Measurements from ENCODE around the gene ADGRF1. TPM values are rescaled to one million over a fixed set of nuclear protein-coding genes. Genes with fewer than 3 reads are reported as not detected.
"Not testable (repeated sequence)": the region's sequence is repeated elsewhere in the genome, so short reads cannot be mapped to it uniquely, and the experiment has no call there.

The ADGRF1 gene
- polyA plus RNA-seq, 3 donors: 36.5 to 72.0 (median 43.1) TPM

DNA sequence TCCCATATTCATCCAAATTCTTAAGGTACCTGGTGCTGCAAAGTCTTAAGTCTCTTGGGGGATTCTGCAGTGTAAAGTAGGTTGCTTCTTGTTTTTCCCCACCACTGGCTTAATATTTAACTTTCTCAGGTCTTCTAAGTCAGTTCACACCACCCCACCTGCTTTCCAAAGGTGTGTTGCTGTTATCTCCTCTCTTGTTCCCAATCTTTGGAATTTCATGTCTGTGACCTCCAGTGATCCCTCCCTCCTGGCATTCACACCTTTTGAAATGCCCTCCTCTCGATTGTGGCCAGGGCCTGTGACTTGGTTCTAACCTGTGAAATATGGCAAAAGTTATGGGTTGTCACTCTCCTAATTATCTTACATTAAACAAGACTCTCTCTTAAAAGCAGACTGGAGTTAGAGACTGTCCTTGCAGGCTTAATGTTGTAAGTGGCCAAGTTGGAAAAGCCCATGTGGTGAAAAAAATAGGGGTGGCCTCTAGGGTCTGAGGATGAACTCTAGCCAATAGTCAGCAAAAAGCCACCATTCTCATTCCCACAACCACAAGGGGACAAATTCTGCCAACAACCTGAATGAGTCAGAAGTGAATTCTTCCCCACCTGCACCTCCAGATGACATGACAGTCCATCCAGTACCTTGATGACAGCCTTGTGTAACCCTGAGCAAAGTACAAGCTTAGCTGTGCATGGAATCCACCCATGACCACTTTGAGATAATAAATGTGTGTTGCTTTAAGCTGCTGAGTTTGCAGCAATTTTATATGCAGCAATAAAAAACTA lies 45.1 kb downstream of the ADGRF1 start:
- DNase-seq (ENCODE audit: extremely low read depth in 1 of 11, low read depth in 9 of 11, low spot score in 4 of 11): no peak

DNA sequence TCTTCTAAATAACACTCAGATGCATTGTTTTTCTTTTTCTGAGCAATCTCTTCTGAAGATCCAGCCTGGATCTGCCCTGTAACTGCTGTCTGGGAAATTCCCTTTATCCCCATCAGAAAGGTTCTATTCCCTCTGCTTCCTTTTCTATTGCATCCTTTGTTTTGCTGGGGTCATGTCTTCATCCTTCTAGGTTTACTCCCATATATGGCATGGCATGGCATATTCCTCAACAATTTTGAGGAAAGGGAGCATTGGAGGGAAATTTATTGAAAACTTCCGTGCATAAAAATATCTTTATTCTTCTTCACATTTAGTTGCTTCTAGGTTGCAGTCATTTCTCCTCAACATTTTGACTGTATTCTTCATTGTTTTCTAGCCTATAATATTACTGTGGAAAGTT lies 47.2 kb downstream of the ADGRF1 start:
- DNase-seq (ENCODE audit: extremely low read depth in 1 of 11, low read depth in 9 of 11, low spot score in 4 of 11): no peak

DNA sequence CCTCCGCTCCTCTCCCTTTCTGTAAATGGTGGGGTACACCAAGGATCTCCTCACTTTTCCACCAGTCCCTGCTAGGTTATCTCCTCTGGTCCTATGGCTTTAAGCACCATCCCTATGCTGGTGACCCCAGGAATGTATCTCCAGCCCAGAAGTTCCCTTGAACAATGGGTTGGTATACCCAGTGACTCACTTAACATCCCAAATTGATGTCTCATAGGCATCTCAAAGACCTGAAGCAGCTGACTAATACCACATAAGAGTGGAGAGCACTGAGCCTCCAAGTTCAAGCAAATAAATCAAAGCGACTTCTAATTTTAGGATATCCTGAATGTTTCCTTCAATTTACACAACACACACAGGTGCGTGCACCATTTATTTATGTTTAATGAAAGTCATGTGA lies 48.3 kb downstream of the ADGRF1 start:
- no peak for DNase-seq (ENCODE audit: extremely low read depth in 1 of 11, low read depth in 9 of 11, low spot score in 4 of 11)

DNA sequence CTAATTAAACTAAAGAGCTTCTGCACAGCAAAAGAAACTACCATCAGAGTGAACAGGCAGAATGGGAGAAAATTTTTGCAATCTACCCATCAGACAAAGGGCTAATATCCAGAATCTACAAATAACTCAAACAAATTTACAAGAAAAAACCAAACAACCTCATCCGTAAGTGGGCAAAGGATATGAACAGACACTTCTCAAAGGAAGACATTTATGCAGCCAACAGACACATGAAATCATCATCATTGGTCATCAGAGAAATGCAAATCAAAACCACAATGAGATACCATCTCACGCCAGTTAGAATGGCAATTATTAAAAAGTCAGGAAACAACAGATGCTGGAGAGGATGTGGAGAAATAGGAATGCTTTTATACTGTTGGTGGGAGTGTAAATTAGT lies 49.7 kb downstream of the ADGRF1 start:
- not testable (repeated sequence) for DNase-seq (ENCODE audit: extremely low read depth in 1 of 11, low read depth in 9 of 11, low spot score in 4 of 11)

DNA sequence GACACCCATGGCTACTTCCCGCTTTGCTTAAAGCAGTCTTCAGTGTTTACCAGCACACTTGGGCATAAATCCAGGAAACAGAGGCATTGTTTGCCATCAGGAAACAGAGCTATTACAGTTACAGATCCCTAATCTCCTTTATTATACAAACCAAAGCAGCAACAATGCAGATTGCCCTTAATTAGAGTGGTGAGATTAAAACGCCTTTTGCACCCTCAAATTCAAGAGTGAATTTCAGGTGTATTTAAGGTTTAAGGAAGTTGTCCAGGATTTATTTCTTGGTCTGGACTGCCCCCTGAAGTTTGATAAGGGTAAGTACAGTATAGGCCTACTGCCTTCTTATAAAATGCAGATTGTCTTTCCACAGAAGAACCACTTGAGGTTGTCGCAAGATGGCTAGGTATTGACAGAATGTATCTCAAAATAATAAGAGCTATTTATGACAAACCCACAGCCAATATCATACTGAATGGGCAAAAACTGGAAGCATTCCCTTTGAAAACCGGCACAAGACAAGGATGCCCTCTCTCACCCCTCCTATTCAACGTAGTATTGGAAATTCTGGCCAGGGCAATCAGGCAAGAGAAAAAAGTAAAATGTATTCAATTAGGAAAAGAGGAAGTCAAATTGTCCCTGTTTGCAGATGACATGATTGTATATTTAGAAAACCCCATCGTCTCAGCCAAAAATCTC lies 51.2 kb downstream of the ADGRF1 start:
- peak in 10 of 11 donors; percentile 35 to 78 (median 58) for DNase-seq (ENCODE audit: extremely low read depth in 1 of 11, low read depth in 9 of 11, low spot score in 4 of 11)

DNA sequence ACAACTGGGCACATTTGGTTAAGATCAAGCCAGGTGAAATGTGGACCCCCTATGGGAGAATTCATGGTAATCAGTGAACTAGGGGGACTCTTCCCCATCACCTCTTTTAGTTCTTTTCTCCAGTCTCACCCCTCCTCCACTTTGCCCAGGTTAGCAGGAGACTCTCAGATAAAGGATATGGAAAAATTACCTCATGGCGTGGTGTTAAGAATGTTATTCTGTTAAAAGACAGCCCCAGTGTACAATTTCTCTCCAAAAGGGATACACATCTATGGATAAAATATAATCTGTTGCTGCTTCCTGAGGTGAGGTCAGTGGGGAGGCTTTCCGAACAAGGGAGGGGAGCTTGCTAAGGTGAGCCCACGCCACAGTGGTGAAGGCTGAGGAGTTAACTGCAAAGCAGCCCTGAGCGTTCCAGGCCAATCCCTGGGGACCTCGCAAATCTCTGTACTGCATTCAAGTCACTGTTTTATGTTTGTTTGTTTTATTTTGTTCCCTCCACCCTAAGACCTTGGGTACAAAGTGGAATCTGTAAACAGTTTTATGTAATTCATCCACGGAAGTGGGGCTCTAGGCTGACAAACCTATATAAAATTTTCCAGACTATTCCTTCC lies 52.0 kb downstream of the ADGRF1 start:
- DNase-seq (ENCODE audit: extremely low read depth in 1 of 11, low read depth in 9 of 11, low spot score in 4 of 11): no peak

DNA sequence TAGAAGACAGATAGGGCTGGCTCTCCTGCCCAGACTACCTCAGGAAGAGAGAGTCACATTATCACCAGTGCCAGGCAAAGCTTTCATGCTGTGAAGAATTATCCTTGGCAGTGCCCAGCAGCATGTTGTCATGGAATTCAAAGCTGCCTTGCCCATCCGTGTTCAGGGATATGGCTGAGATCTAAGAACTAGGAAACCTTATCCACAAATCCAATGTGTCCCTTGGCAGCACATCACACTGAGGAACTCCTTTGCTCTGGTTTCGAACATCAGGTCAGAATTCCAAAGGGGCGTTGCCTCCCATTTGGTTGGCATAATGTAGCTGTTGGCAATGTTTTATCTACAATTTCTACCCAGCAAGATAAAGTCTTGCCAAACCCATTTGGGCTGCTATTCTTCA lies 52.7 kb downstream of the ADGRF1 start:
- no peak for DNase-seq (ENCODE audit: extremely low read depth in 1 of 11, low read depth in 9 of 11, low spot score in 4 of 11)

DNA sequence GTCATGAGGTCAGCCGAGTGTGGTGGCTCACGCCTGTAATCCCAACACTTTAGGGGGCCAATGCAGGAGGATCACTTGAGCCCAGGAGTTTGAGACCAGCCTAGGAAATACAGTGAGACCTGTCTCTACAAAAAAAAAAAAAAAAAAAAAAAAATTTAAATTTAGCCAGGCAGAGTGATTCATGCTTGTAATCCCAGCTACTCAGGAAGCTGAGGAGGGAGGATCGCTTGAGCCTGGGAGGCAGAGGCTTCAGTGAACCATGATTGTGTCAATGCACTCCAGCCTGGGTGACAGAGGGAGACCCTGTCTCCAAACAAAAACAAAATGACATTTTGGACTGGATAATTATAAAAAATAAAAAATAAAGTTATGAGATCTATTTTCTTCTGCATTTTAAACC lies 56.2 kb downstream of the ADGRF1 start:
- no peak for DNase-seq (ENCODE audit: extremely low read depth in 1 of 11, low read depth in 9 of 11, low spot score in 4 of 11)

DNA sequence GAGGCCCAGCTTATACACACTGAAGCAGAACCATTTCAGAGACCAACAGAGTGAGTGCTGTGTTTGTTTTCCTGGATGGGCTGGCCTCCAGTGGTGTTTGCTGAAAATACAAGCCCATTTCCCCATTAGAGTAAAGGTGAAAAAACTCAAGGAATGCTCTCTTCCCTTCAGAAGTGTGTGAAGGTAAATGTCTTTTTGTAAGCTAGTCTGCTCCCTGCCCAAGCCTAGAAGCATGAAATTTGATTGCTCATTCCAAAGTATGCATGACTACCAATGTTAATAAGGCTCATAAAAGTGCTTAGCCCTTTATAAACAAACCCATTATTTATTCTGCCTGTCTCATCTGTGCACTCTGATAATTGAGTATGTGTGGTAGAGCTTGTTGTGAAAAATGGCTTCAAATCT lies 59.1 kb downstream of the ADGRF1 start:
- peak in 5 of 11 donors; percentile 24 to 57 (median 34) for DNase-seq (ENCODE audit: extremely low read depth in 1 of 11, low read depth in 9 of 11, low spot score in 4 of 11)

DNA sequence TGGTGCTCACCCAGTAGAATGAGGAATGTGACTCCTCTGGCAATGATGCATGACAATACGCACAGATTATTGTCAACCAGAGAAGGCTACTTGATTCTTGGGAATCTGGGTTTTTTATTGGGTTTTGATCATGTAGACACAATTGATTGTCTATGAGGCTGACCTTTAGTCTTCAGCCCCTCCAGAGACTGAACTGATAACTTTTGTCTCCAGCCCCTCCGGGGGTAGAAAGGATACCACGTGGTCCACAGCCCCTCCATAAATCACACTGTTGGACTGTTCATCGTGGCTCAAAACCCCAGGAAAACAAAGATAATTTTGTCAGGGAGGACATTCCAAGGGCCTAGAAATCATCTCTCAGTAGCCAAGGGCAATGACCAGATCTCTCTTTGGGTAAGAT lies 62.9 kb downstream of the ADGRF1 start:
- DNase-seq (ENCODE audit: extremely low read depth in 1 of 11, low read depth in 9 of 11, low spot score in 4 of 11): no peak

DNA sequence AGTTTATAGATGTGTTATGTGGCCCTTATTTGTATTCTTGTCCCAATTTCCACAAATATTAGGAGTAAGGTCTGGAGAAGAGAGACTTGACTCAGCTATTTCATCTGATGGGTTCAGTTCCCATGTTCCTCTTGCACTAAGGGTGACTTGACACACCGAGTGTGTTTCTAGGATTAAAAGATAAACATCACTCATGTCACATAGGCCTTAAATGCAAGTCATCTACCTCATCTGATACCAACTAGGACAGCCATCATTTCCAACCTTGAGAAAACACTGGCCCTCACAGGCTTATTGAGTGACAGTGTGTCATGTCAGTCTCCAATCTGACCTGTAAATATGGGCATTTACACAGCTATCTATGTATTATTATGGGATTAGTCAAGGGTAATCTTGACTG lies 67.3 kb downstream of the ADGRF1 start:
- no peak for DNase-seq (ENCODE audit: extremely low read depth in 1 of 11, low read depth in 9 of 11, low spot score in 4 of 11)

DNA sequence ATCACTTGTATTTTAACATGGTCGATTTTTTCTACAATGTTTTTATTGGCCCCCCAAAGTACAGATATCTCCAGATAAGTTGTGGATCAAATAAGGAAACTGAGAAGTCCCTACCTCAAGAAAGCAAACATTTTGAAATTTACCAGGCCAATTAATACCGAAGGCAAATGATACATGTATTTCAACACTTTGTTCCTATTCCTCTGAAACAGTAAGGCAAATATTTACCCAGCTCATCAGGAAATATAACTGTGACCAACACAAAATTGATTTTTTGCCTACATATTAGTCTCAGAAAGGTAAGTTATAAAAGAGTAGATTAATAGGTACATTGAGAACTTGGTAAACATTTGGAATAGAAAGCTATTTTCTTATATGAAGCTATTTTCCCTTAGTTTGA lies 69.1 kb downstream of the ADGRF1 start:
- no peak for DNase-seq (ENCODE audit: extremely low read depth in 1 of 11, low read depth in 9 of 11, low spot score in 4 of 11)

DNA sequence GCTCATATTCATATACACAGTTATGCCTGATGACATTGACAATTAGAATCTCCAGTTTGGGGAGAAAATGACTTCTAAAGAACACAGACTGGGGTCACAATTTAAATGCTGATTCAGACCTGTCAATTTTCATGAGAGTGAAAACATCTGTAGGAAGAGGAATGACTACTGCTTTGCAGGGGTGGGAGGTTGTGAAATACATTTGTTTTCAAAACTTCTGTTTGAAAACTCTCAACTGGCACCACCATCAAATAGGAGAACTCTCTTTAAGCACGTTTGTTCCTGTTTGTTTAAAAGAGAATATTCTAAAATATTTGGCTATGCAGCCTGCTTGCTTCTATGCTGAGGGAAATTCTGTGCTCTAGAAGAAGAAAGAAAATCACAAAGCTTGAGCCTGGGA lies 69.6 kb downstream of the ADGRF1 start:
- DNase-seq (ENCODE audit: extremely low read depth in 1 of 11, low read depth in 9 of 11, low spot score in 4 of 11): no peak

DNA sequence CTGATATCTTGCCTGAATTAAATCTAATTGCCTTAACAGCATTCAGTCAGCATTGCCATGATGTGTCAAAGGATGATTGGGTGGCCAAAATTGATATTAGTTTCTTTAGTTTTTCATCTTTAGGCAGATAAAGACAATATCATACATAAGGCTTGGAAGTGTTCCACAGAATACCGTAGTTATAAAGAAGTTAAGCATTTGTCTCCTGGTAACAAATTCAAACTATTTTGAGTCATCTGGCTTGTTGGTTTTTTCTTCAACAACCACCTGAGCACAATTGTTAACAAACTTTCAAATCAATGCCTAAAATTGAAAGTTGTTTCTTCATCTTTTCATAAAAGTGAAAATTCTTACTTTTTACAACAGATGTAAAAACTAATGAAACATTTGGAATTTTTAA lies 72.9 kb downstream of the ADGRF1 start:
- DNase-seq (ENCODE audit: extremely low read depth in 1 of 11, low read depth in 9 of 11, low spot score in 4 of 11): no peak

DNA sequence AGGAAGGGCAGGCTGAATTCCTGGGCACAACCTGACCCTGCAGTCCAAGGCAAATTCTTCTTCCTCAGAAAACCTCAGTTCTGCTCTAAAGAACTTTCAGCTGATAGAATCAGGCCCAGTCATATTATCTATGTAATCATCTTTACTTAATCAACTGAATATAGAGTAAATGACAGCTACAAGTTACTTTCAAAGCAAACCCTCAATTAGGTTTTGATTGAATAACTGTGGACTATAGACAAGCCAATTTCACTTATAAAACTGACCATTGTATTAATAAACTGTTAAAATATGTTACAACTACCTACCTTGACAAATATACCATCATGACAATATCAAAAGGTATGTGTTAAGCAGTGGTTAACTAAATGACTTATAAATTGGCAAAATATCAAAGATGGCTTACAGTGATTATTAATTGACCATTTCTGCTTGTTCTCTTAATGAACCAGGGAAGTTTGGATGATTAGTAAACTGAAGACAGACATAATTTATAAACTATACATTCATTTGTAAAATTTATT lies 74.2 kb downstream of the ADGRF1 start:
- DNase-seq (ENCODE audit: extremely low read depth in 1 of 11, low read depth in 9 of 11, low spot score in 4 of 11): no peak

DNA sequence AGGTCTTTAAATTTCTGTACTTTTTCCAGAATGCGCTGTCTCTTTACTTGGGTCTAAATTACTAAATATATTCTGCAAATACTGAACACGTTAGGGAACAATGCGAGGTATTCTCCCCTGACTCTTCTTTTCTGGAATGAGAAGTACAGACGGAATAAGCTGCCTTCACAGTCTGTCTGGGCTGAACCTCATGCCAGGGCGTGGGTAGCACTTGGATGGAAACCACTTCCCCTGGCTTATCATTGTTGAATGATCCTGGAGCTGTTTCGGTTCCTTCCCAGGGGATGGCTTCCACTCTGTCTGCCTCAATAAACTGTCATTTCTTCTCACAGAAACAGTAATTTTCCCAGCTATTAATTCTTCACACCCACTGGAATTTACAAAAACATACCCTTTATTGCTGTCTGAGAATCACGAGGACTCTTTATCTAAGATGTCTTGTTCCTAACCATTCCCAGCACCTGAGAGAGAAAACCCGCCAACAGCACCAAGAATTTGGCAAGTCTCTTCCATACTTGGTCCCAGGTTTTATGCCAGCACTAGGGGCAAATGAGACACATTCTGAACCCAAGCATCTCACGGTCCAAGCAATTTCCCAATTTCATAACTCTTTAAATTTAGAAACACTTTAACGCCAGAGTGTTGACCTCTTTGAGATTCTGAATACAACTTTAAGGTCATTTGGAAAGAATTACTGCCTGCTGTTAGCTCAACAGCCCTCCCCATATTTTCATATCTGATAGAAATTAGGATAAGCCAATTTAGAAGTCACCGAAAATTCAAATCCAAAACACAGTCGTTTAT lies 77.2 kb downstream of the ADGRF1 start:
- DNase-seq (ENCODE audit: extremely low read depth in 1 of 11, low read depth in 9 of 11, low spot score in 4 of 11): no peak

DNA sequence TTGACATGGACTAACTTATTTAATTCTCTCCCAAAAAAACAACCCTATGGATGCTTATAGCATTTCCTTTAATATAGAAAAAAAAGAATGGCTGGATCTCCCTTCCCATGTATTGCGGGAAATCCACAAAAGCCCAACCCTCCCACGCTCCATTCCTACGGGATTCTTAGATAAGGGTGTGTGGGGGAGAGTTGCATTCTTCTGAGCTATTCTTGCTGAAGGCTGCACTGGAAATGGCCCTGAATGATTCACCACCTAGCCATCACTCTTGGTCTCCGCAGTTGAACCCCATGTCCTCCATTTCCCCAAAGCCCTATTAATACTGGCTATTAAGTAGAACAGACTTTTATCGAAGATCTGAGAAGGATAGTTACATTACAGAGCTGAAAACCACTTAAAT lies 78.5 kb downstream of the ADGRF1 start:
- no peak for DNase-seq (ENCODE audit: extremely low read depth in 1 of 11, low read depth in 9 of 11, low spot score in 4 of 11)

DNA sequence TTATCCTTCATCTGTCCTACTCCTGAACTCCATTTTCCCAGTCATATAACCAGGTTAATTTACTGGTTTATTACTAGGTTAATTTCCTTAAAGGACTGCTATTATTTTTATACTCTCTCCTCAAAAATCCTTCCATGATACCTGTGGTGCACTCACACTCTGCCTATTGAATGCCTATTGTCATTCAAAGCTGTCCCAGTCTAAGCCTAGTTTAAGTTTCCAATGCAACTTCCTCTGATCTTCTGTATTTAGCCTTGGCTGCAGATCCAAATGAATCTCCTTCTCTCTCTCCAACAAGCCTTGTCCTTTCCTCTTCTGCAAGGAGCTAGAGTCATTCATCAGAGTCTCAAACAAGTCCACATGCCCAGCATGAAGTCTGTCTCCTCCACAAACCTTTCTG lies 79.1 kb downstream of the ADGRF1 start:
- no peak for DNase-seq (ENCODE audit: extremely low read depth in 1 of 11, low read depth in 9 of 11, low spot score in 4 of 11)

DNA sequence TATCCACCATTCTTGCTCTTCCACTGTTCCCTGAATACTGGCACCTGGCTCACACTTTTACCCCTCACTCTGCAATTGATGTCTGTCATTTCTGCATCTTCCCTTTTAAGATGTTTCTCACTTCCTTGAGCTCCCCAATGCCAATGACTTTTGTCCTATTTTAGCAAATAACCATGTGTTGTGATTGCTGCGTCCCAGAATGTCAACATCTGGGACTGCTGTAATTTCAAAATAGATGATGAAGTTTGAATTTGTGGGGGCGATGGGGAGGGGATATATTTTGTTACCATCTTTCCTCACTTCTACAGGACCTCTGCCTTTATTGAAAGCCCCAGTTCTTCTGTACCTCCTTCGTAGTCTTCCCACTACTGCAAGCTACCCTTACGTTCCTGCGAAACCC lies 80.4 kb downstream of the ADGRF1 start:
- DNase-seq (ENCODE audit: extremely low read depth in 1 of 11, low read depth in 9 of 11, low spot score in 4 of 11): no peak
